GM19452 (cell line): ENCODE measurements around the gene DACT3.

Experiments
- ATAC-seq: cut with Tn5 transposase; IDR thresholded peaks from one replicate; pipeline ENCODE4 v1.9.1; 2021; ENCODE audit not compliant: unreplicated experiment

Gene DACT3, protein sequence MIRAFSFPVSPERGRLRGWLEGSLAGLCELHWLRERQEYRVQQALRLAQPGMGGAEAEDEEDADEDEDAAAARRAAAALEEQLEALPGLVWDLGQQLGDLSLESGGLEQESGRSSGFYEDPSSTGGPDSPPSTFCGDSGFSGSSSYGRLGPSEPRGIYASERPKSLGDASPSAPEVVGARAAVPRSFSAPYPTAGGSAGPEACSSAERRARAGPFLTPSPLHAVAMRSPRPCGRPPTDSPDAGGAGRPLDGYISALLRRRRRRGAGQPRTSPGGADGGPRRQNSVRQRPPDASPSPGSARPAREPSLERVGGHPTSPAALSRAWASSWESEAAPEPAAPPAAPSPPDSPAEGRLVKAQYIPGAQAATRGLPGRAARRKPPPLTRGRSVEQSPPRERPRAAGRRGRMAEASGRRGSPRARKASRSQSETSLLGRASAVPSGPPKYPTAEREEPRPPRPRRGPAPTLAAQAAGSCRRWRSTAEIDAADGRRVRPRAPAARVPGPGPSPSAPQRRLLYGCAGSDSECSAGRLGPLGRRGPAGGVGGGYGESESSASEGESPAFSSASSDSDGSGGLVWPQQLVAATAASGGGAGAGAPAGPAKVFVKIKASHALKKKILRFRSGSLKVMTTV

DNA sequence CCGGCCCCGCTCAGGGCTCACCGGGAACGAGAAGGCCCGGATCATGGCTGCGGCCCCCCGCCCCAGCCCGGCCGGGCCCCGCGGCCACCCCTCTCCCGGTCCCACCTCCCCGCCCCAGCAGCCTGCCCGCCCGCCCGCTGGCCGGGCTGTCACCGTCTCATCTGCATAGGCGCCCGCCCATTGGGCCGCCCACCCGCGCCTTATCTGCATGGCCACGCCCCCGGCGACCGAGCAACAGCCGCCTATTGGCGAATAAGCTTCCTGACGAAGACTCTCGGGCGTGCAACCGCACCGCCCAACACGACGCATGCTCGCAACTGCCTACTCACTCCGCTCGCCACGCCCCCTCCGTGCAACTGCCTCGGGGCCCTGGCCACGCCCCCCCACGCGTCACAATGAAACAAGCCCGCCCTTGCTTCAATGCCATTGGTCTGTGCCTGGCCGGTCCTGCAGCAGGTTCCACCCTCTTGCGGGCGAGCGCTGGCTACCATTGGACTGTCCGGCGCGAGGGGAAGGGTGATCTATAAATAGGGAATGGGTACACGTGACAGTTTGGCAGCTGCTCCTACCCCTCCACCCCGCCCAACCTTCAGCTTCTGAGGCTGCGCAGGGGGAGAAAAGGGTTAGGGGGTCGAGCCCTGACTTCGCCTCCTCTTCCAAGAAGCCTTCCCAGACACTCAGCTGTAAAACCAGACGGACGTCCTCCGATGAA lies at the start of gene DACT3:
Gene DACT3, minus strand, starts transcription at position 163 of the 712 bp plus-strand sequence. Its CDS starts 118 bp downstream, at position 45.
- ATAC-seq: peak; percentile 88

DNA sequence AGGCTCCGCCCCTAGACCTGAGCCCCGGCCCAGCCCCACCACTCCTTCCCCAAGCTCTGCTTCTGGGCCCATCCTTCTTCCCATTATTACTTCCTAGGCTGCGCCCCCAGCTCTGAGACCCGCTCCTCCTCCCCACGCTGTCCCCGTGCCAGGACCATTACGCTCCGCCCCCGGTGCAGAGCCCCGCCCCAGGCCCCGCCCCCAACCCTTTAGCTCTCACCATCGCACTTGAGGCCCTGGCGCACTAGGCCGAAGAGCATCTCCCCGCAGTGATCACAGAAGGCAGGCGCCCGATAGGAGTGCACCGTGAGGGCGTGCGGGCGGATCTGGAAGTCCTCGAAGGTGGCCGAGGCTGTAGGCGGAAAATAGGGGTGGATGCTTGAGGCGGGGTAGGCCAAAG lies 49.7 kb upstream of the DACT3 start:
- no peak for ATAC-seq

DNA sequence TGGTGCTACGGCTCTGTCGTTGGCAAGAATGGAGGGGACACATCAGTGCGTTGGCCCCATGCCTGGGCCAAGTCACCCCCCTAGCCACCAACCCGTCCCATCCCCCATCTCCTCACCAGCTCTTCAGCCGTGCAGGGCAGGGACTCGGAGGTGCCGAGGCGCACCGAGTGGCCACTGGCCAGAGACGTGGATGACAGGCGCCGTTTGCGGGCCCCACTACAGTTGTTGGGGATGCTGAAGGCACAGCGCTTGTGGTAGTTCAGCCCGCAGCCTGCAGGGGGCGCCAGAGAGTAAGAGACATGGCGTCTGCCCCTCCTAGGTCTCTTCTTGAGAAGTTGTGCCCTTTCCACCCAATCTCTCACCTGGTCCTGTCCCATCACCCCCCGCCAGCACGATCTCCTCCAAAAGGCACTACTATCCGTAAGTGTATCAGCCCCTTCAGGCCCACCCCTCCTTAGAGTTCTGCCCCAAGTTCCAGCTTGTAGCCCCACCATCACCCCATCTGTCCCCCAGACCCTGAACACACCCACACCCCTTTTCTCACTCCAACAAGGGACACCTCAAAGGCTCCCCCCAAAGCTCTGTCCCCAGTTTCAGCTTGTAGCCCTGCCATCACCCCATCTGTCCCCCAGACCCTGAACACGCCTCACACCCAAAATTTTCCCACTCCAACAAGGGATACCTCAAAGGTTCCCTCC lies 43.5 kb upstream of the DACT3 start:
- no peak for ATAC-seq

DNA sequence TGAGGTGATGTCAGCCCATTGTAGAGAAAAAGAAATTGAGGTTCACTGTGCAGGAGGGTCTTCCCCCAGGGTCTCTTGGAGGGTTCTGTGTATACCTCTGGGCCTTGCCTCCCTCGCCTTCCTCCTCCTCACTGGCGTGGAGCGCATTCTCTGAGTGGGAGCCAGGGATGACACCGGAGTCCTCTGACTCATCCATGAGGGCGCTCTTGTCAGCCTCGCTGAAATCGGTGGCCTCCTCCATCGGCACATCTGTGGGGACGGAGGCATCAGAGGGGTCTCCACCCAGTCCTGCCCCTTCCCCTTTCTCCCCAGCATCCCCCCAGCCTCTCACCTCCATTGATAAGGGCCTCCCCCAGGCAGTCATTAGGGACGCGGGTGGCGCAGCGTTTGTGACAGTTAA lies 39.7 kb upstream of the DACT3 start:
- no peak for ATAC-seq

DNA sequence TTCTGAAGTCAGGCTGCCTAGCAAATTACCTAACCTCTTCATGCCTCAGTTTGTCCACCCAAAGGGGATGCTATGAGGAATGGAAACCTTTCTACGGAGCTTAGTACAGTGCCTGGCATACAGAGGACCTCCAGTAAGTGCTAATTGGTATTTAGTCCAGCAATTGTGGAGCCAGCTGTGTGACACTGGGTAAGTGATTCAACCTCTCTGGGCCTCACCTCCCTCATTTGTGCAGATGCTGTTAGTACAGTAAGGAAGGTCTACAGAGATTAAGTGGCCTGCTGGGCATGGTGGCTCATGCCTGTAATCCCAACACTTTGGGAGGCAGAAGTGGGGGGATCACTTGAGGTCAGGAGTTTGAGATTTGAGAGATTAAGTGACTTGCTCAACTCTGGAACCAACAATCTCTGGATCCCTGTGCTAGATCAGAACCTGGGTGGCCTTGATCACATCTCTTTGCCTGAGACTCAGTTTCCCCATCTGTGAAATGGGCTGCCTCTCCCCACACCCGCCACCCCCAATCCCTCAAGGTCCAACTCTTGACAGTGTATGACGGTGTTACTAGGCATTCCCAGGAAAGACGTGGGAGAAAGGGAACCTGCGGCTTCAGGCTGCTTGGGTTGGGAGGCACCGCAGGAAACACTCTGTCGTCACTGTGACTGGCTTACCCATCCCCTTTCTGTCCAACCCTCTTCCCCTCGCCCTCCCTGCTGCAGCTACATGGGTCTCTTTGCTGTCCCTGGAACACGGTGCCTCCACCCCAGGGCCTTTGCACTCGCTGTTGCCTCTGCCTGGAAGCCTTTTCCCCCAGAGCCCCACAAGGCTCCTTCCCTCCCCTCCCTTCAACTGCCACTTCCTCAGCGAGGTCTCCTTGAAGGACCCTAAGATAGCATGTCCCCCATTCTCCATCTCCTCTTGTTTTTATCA lies 37.7 kb upstream of the DACT3 start:
- no peak for ATAC-seq

DNA sequence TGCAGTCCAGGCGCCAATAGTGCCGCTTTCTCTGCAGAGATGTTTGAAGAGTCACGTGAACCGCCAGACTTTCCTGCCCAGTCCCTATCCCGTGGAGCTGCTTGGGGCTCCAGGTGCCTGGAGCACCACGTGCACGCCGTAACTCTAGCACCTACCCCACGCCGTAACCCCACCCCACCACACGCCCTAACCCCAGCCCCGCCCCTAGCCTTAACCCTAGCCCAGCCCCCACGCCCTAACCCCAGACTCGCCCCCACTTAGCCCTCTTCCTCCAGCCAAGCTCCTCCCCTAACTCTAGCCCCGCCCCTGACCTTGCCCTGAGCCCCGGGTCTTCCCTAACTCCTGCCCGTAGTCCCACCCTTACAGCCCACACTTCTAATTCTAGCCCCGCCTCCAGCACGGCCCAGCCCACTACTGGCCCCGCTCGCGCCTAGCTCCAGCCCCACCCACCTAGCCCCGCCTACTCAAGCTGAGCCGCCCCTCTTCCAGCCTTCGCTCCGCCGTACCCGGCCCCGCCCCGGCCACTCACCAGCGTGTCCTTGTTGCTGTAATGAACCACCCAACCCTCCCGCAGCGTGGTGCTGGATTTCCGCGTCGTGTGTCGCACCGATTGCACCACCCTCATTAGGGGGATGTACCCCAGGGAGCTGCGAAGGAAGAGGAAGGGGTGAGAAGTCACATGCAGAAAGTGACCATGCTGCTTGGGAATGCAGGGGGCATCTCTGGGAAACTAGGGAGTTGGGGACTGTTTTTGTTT lies 36.4 kb upstream of the DACT3 start:
- no peak for ATAC-seq

DNA sequence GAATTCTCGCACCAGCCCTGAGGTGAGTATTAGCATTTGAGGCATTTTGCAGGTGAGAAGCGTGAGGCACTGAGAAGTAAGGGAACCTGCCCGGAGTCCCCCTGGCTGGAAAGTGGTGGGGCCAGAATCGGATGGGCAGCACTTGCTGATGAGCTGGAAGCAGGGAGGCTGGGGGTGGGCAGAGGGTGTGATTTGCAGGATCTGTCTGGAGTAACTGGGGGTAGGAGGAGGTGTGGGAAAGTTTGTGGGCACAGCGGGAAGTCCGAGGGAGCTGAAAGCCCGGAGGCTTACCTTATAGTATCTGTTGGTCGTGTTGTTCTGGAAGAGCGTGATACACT lies 35.9 kb upstream of the DACT3 start:
- no peak for ATAC-seq

DNA sequence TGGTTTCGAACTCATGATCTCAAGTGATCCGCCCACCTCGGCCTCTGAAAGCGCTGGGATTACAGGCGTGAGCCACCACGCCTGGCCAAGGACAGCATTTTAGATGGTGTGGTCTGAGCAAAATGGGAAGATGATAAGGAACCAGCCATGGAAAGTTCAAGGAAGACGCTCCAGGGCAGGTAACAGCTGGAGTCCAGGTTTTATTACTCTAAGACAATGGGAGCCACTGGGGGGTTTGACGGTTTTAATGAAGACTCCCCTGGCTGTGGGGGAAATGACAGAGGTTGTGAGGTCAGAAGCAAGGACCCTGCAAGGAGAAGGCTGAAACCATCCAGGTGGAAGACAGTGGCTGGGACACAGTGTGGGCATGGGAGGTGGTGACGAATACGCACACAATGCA lies 35.1 kb upstream of the DACT3 start:
- ATAC-seq: no peak

DNA sequence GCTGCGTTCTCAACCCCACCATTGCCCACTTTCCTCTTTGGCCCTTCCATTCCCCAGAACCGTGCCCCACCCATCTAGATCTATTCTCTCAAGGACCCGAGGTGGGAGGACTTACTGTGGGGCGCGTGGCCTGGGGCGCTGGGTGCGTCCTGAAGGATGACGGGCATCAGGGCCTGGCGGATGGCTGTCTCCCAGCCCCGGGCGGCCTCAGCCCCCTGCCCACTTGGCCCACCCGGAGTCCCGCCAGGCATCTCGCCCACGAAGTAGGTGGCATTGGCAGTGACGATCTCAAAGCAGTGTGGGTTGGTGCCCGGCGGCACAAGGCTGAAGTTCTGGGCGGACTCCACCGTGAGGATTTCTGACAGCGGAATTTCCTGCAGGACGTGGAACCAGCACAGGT lies 32.8 kb upstream of the DACT3 start:
- no peak for ATAC-seq

DNA sequence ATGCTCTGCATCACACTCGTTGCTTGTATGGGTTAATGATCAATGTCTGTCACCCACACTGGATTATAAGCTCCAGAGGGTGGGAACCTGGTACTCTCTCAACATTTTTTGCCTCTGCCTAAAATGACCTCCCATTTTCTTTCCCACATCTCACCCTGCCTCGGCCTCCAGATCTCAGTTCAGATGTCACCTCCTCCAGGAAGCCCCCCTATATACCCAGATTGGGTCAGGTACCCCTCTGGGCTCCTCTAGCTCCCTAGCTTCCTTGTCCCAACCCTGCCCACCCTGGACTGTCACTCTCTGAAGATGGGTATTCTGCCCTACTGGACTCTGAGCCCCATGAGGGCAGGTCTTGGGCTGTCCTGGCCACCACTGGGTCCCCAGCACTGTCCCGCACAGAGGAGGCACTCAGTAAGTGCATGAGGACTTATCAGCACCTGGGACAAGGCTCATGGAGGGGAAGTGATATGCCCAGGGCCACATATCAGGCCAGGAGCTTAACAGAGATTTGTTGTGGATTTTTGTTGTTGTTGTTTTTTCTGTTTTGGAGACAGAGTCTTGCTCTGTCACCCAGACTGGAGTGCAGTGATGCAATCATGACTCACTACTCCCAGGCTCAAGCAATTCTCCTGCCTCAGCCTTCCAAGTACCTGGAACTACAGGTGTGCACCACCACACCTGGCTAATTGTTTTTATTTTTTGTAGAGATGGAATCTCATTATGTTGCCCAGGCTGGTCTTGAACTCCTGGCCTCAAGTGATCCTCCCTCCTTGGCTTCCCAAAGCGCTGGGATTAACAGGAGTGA lies 32.1 kb upstream of the DACT3 start:
- ATAC-seq: no peak

DNA sequence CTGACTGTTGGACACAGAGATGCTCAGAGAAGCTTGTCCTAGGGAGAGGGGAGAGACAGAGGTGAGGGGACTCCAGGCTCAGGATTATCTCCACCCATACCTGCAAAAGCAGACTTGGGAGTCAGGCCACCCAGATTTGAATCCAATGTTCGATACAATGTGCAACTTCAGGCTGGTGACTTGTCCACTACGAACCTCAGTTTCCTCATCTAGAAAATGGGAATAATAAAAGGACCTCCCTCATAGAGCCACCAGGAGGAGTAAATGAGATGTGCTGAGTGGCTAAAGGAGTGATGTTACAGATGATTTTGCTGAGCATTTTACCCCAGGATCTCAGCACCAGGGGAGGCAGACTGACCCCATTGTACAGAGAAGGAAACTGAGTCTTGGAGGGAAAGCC lies 31.0 kb upstream of the DACT3 start:
- ATAC-seq: no peak

DNA sequence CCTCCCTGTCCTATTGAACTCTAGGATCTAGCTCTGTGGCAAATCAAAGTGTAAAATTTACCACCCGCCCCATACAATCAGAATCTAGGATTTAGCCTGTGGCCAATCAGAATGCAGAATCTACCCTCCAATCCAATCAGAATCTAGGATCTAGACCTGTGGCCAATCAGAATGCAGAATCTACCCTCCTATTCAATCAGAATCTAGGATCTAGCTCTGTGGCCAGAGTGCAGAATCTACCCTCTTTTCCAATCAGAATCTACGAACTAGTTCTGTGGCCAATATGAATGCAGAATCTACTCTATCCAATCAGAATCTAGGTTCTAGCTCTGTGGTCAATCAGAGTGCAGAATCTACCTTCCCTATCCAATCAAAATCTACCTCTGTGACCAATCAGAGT lies 30.1 kb upstream of the DACT3 start:
- no peak for ATAC-seq

DNA sequence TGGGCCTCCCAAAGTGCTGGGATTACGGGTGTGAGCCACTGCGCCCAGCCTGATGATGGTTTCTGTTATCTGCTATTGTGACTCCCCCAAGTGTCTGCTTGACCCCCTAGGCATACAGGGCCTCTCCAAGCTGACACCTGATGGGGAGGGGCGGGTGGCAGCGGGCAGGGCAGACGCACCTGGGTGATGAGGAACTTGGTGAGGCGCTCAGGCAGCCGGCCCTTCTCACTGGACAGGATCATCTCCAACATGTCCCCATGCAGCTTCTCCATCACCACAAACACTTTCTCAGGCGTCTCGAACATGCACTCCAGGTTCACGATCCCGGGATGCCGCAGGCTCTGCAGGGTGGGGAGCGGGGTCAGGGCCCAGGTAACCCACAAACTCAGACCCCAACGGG lies 28.4 kb upstream of the DACT3 start:
- no peak for ATAC-seq

DNA sequence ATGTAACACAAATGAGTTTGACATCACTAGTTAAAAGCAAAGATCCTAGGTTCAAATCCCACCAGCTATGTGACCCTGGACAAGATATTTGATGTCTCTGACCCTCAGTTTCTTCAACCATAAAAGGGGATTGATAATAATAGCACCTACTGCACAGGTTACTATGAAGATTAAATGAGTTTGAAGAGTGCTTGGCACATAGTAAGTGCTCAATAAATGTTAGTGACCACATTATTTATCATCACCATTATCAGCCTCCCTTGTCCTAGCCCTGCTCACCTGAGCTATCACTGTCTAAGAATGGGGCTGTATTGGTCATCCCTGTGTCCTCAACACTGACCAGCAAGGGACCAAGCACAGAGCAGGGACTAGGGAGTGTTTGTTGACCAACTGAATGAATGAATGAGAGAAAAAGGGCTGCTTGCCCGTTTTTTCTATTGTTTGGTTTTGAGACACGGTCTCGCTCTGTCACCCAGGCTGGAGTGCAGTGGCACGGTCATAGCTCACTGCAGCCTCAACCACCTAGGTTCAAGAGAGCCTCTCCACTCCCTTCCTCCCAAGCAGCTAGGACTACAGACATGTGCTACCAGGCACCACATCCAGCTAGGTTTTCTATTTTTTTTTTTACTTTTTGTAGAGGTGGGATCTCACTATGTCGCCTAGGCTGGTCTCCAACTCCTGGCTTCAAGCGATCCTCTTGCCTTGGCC lies 26.6 kb upstream of the DACT3 start:
- ATAC-seq: no peak

DNA sequence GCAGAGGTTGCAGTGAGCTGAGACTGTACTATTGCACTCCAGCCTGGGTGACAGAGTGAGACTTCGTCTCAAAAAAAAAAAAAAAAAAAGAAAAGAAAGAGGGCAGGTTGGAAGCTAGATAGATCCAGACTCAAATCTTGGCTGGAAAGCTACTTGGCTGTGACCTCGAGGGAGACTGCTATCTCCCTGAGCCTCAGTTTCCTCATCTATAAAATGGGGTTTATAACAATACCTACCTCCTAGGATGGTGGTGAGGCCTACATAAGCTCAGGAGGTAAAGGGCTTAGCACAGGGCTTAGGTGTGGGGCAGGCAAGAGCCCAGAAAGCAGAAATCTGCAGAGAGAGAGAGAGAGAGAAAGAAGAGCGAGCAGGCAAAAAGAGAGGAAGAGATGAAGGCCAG lies 24.2 kb upstream of the DACT3 start:
- no peak for ATAC-seq

DNA sequence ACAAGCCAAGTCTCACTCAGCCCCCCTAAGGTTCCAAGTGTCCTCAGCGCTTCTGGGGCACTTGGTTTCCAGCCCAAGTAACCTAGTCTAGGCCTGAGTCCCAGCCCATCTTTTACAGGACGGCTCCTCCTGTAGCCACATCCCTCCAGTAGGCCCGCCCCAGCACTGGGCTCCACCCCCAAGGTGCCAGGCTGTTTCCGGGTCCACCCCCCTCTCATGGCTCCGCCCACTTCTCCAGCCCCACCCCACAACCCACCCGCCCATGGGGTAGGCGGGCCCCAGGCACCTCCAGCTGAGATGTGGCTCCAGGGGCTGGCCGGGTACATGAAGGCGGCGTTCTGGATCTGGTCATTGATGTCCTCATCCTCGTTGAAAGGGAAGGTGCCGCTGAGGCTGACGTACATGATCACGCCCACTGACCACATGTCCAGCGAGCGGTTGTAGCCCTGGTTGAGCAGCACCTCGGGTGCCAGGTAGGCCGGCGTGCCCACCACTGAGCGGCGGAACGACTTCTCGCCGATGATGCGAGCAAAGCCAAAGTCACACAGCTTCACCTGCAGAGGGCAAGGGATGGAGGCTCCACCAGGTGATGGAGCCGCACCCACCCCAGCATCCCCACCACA lies 17.2 kb upstream of the DACT3 start:
- no peak for ATAC-seq

DNA sequence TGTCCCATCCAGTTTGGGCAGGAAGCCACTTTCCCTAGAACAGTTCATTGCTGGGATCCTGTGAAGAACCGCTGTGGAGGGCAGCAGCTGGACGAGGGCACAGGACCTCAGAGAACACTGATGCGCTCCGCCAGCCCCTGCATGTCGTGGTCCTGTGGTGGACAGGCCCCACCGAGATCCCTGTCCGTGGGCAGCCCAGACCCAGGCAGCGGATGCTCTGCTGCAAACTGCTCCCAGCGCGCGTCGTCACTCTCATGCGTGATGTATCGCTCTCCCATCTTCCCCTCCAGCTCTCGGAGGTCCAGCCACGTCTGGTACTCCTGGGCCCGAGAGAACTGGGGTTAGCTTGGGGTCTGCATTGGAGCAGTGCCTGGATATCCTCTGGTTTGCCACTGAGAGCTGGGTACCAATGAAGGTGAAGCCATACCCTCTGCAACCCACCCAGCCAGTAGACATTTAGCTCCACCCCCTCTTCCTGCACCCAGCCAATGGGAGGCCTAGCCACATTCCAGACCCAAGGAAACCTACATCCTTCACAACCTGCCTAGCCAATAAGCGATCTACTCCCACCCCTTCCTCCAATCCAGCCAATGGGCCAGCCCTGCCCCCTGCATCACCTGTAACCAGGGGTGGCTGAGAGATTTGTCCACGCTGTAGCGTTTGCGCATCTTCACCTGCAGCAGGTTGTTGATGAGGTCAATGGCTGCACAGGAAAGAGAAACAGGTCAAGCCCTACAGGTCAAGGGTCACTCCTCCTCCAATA lies 13.6 kb upstream of the DACT3 start:
- ATAC-seq: no peak
